ENCODE data around the gene MGAT5B.

- TF ChIP-seq CTCF (IDR thresholded peaks at IDR 0.05) (no peak), POLR2A (IDR thresholded peaks at IDR 0.05) (no peak)
Measured at GRCh38 chr17:76843703-76844484, 24.3 kb upstream of the MGAT5B start.

Data from body of pancreas (tissue), 4 donors.